Measurements from ENCODE around the gene DGKZ.

DNA sequence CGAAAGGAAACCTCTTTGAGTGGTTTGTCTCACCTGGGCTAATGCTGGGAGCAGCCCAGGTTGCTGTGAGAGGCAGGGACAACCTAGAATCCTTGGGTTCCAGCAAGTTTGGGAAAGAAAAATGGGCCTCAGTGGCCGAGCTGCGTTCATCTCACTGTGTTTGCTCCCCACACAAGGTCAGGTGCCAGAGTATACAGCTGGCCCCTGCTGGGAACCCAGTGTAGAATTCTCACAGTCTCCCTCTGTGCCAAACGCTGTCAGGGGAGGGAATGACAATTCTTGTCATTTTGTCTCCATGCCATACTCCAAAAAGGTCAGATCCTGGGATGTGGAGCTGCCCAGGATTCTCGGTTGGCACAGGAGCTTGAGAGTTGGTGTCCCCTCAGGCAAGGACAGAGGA lies 4.3 kb downstream of the DGKZ start:
- no peak for TF ChIP-seq KLF16 (CRISPR knock-in tag; IDR thresholded peaks at IDR 0.05)
- TF ChIP-seq, protein P1, sequence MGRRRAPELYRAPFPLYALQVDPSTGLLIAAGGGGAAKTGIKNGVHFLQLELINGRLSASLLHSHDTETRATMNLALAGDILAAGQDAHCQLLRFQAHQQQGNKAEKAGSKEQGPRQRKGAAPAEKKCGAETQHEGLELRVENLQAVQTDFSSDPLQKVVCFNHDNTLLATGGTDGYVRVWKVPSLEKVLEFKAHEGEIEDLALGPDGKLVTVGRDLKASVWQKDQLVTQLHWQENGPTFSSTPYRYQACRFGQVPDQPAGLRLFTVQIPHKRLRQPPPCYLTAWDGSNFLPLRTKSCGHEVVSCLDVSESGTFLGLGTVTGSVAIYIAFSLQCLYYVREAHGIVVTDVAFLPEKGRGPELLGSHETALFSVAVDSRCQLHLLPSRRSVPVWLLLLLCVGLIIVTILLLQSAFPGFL (CRISPR knock-in tag; IDR thresholded peaks at IDR 0.05), result no peak
- no peak for TF ChIP-seq HOXA7 (CRISPR knock-in tag; IDR thresholded peaks at IDR 0.05)
- no peak for TF ChIP-seq ZNF274 (CRISPR knock-in tag; IDR thresholded peaks at IDR 0.05)
- no peak for TF ChIP-seq TAF1 (CRISPR knock-in tag; IDR thresholded peaks at IDR 0.05)
- no peak for TF ChIP-seq MLLT10 (CRISPR knock-in tag; IDR thresholded peaks at IDR 0.05)
- no peak for TF ChIP-seq SATB2 (CRISPR knock-in tag; IDR thresholded peaks at IDR 0.05)
- TF ChIP-seq MED1 (CRISPR knock-in tag; IDR thresholded peaks at IDR 0.05), result no peak
- TF ChIP-seq, protein P2, sequence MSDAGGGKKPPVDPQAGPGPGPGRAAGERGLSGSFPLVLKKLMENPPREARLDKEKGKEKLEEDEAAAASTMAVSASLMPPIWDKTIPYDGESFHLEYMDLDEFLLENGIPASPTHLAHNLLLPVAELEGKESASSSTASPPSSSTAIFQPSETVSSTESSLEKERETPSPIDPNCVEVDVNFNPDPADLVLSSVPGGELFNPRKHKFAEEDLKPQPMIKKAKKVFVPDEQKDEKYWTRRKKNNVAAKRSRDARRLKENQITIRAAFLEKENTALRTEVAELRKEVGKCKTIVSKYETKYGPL (CRISPR knock-in tag; IDR thresholded peaks at IDR 0.05), result no peak

All from HepG2 (cell line).